ENCODE results near the gene PRPF6.

DNA sequence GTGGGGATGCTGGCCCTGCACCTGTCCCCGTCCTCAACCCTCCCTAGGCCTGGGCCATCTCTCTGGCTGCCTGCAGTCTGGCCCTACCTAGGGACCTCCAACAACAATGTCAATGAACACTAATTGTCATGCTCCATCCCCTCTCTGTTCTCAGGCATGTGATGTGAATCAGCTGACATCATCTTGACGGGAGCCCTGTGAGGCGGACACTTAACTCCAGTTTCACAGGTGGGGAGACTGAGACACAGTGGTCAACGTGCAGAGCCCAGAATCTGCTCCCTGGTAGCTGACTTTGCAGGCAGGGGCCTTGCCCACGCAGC, 81.3 kb downstream of the PRPF6 start:
- TF ChIP-seq EZH2 (IDR thresholded peaks at IDR 0.05; ENCODE audit: insufficient read depth, poor library complexity, severe bottlenecking), result no peak
- no peak for TF ChIP-seq EZH2phosphoT487 (IDR thresholded peaks at IDR 0.05; ENCODE audit: insufficient read depth, low read depth)
